Large intestine (tissue), 3 donors: ENCODE data around the gene SIN3B. TPM values are rescaled to one million over a fixed set of nuclear protein-coding genes. Genes with fewer than 3 reads are reported as not detected.

Experiments
- DNase-seq, 2 donors: peaks; one replicate each; pipeline versions ENCODE4 v3.0.0 to v3.0.0-alpha.2; 2013
- H3K27ac ChIP-seq: one replicate; pipeline ENCODE4 v1.5.1; 2013; ENCODE audit warnings: low read length
- H3K27me3 ChIP-seq: 2 replicates; pipeline ENCODE4 v1.6.1; 2013; ENCODE audit warnings: low read length; ENCODE audit not compliant: control insufficient read depth, insufficient read depth
- H3K36me3 ChIP-seq: 2 replicates; pipeline ENCODE4 v1.6.1; 2013; ENCODE audit warnings: low read length; ENCODE audit not compliant: control insufficient read depth, insufficient read depth
- H3K4me1 ChIP-seq: one replicate; pipeline ENCODE4 v1.6.1; 2013; ENCODE audit warnings: low read length; ENCODE audit not compliant: control insufficient read depth, insufficient read depth
- H3K4me3 ChIP-seq: one replicate; pipeline ENCODE4 v1.5.1; 2013; ENCODE audit warnings: low read length
- H3K9me3 ChIP-seq: one replicate; pipeline ENCODE4 v1.6.1; 2013; ENCODE audit warnings: mild to moderate bottlenecking, low read depth, low read length, moderate library complexity; ENCODE audit not compliant: control insufficient read depth
- WGBS: methylation state at CpG from one replicate; pipeline ENCODE4 v1.1.5; 2013; ENCODE audit warnings: low lambda C conversion rate; ENCODE audit not compliant: insufficient coverage; 5-methylcytosine and 5-hydroxymethylcytosine counted together
- polyA plus RNA-seq: library from polyadenylated mRNA; unstranded; fragments of 120-200 nt; gene quantifications from one replicate; pipeline ENCODE4 v1.2.1, GENCODE V29; 2013

The SIN3B gene
- polyA plus RNA-seq, 1 donor, result 46.2 TPM

GRCh38 chr19:16821081-16821480 lies 8.1 kb upstream of the SIN3B start:
- Histone ChIP-seq H3K27ac (no peak overlapping the region), H3K4me1 (no peaks in the 10 kb centered on the region), H3K4me3 (no peak overlapping the region), H3K36me3 (no peaks in the 10 kb centered on the region), H3K9me3 (no peaks in the 10 kb centered on the region), H3K27me3 (peaks cover 4% of the 10 kb centered on the region)
- no peak for DNase-seq
- WGBS, result 33% methylated on average over 1 of the region's 7 CpGs

- H3K4me3 ChIP-seq, result no peak overlapping the region
- no CpG with 5 or more reads among the region's 8 CpGs for WGBS
- no peaks in the 10 kb centered on the region for H3K4me1 ChIP-seq
- H3K36me3 ChIP-seq, result no peaks in the 10 kb centered on the region
- H3K27ac ChIP-seq, result no peak overlapping the region
- H3K27me3 ChIP-seq, result peaks cover 4% of the 10 kb centered on the region
- DNase-seq, result no peak
- no peaks in the 10 kb centered on the region for H3K9me3 ChIP-seq
Observed at GRCh38 chr19:16822648-16823047, 6.5 kb upstream of the SIN3B start.

GRCh38 chr19:16824658-16825311 lies 4.4 kb upstream of the SIN3B start:
- WGBS, result 0% methylated on average over 1 of the region's 11 CpGs
- no peaks in the 10 kb centered on the region for H3K9me3 ChIP-seq
- DNase-seq, result no peak
- H3K36me3 ChIP-seq, result no peaks in the 10 kb centered on the region
- peak overlapping the region; percentile 12 for H3K4me3 ChIP-seq
- H3K27me3 ChIP-seq, result peaks cover 4% of the 10 kb centered on the region
- H3K27ac ChIP-seq, result peak overlapping the region; percentile 26
- peaks cover 5% of the 10 kb centered on the region for H3K4me1 ChIP-seq

DNA sequence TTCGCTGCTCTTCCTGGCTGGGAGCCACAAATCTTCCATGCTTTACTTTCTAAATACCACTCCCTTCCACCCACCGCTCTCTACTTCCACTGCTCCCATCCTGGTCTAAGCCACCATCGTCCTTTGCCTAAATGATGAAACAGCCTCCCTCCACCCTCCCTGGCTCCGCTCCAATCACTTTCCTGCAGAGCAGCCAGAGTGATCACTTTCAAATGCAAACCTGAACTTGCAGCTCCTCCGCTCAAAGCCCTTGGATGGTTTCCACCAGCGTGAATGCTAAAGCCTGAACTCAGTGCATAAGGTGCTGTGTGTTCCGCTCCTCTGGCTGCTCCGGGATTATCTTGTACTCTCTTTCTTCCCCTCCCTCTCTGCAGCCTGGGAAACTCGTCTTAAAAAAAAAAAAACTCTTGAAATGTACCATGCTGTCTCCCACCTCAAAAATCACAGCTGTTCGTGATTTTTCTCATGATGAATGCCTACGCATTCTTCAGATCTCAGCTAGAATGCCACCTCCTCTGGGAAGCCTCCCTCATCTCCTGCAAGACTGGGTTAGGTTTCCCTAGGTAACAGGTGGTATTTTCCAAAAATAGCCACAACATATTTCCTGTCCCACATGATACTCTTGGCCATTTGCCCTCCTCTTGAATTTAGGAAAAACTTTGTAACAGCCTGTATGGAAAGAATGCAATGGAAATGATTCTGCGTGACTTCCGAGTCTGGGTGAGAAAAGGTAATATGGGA lies 3.7 kb upstream of the SIN3B start:
- peak; percentile 24 to 44 for DNase-seq
- Histone ChIP-seq H3K4me1 (peaks cover 5% of the 10 kb centered on the region), H3K27me3 (peaks cover 4% of the 10 kb centered on the region), H3K27ac (peak overlapping the region; percentile 26), H3K4me3 (peak overlapping the region; percentile 12), H3K9me3 (no peaks in the 10 kb centered on the region), H3K36me3 (no peaks in the 10 kb centered on the region)
- no CpG with 5 or more reads among the region's 13 CpGs for WGBS

DNA sequence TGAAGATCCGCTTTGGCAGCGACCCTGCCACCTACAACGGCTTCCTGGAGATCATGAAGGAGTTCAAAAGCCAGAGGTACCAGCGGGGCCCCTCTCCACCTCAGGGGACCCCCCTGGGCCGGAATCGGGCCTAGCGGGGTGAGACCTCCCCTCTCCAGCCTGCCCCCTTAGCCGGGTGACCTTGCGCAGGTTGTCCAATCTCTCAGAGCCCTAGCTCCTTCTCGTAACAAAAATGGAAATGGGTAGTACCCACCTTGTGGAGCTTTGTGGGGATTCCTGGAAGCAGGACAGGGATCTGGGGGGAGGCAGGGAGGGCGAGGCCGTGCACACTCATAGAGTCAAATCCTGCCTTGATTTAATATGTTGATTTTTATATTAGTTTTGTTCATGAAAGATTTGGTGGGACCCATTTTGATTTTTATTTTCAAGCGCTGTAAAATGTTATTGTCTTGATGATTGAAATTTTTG lies 658 bp downstream of the SIN3B start:
- Histone ChIP-seq H3K4me1 (peaks cover 5% of the 10 kb centered on the region), H3K4me3 (peak overlapping the region; percentile 83), H3K27me3 (peaks cover 4% of the 10 kb centered on the region), H3K36me3 (peaks cover 31% of the 10 kb centered on the region), H3K27ac (no peak overlapping the region), H3K9me3 (no peaks in the 10 kb centered on the region)
- no peak for DNase-seq
- 100% methylated on average over 1 of the region's 13 CpGs for WGBS

DNA sequence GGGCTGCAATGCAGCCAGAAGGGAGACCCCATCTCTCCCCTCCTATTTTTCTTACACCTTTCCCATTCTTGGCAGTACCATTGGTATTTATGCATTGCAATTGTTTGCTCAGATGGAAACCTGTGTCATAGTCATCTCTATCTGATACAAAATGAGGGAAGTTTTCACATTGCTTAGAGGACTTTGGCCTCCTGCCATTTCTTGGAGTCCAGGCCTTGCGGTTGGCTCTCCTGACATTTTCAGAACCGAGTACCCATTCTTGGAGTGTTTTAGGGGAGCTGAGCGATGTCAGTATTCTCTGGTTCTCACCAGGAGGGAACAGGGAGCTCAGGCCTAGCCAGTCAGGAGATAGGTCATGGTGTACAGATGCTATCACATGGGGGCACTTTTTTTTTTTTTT lies 1.5 kb downstream of the SIN3B start:
- WGBS, result no CpG with 5 or more reads among the region's 3 CpGs
- H3K4me3 ChIP-seq, result no peak overlapping the region
- no peak for DNase-seq

GRCh38 chr19:16831531-16831930 lies 2.3 kb downstream of the SIN3B start:
- Histone ChIP-seq H3K36me3 (peaks cover 44% of the 10 kb centered on the region), H3K27me3 (no peaks in the 10 kb centered on the region), H3K9me3 (no peaks in the 10 kb centered on the region), H3K4me1 (peaks cover 5% of the 10 kb centered on the region), H3K4me3 (no peak overlapping the region), H3K27ac (no peak overlapping the region)
- WGBS, result 100% methylated on average over 3 of the region's 9 CpGs
- no peak for DNase-seq

More for the DNA sequence above, 1.5 kb downstream of the SIN3B start:
- H3K36me3 ChIP-seq, result peaks cover 35% of the 10 kb centered on the region
- no peaks in the 10 kb centered on the region for H3K27me3 ChIP-seq
- H3K9me3 ChIP-seq, result no peaks in the 10 kb centered on the region
- peaks cover 5% of the 10 kb centered on the region for H3K4me1 ChIP-seq
- H3K27ac ChIP-seq, result no peak overlapping the region

- Histone ChIP-seq H3K4me3 (no peak overlapping the region), H3K4me1 (no peaks in the 10 kb centered on the region), H3K9me3 (no peaks in the 10 kb centered on the region), H3K27ac (no peak overlapping the region), H3K36me3 (peaks cover 69% of the 10 kb centered on the region), H3K27me3 (no peaks in the 10 kb centered on the region)
- 100% methylated on average over 3 of the region's 13 CpGs for WGBS
- no peak for DNase-seq
Observed at GRCh38 chr19:16834747-16835146, 5.5 kb downstream of the SIN3B start.

DNA sequence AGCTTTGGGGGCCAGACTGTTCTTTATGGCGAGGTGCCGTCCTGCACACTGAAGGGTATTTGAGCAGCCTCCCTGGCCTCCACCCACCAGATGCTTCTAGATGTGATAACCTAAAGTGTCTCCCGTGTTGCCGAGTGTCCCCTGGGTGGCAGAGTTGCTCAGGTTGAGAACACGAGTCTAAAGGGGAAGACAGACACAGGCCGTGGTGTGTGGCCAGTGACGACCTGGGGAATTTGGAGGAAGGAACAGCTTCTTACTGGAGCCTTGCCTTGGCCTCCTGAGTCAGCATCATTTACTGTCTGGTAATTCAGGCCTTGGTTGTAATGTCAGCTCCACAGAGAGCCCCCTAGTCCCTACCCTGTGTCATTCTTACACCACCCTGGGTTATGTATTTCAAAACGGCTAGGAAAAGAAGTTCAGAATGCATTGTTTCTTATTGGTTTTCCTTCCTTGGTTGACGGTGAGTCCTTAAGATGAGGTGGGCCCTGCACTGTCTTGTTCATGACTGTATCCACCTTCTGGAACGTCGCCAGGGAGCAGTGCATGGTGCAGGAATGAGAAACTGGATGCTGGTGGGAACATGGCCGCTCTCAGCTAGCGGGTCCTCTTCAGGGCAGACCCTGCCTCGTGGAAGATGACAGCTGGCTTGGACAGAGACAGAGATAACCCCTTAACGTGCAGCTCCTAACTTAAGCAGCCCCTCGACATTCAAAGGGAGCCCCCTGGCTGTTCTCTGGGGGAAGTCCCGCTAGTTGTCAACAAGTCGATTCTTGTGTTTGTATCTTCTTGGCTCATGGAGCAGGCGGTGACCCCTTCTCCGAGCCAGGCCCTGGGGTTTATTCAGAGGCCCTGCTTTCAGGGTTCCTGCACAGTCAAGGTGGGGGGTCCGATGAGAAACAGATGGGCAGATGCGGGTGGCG lies 7.2 kb downstream of the SIN3B start:
- Histone ChIP-seq H3K27me3 (no peaks in the 10 kb centered on the region), H3K36me3 (peaks cover 85% of the 10 kb centered on the region), H3K9me3 (no peaks in the 10 kb centered on the region), H3K27ac (no peak overlapping the region), H3K4me1 (no peaks in the 10 kb centered on the region), H3K4me3 (no peak overlapping the region)
- DNase-seq, result no peak
- WGBS, result no CpG with 5 or more reads among the region's 23 CpGs

DNA sequence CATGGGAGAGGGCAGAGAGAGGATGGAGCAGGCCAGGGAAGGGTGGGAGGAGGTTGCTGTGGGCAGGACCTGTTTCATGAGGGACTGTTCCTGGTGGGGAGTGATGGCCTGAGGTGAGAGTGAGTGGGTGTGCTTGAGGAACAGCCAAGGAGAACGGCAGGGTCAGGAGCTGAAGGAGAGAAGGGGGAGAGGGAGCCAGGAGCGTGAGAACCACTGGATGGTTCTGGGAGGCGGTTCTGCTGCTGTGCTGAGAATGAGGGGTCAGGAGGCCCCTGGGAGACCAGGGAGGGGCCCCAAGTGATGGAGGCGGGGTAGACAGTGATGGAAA lies 7.8 kb downstream of the SIN3B start:
- H3K9me3 ChIP-seq, result no peaks in the 10 kb centered on the region
- no peak for DNase-seq
- no peaks in the 10 kb centered on the region for H3K27me3 ChIP-seq
- no peak overlapping the region for H3K27ac ChIP-seq
- H3K36me3 ChIP-seq, result peaks cover 85% of the 10 kb centered on the region
- H3K4me3 ChIP-seq, result no peak overlapping the region
- WGBS, result 100% methylated on average over 1 of the region's 4 CpGs
- H3K4me1 ChIP-seq, result no peaks in the 10 kb centered on the region
